ENCODE results near the gene PAX5.

GRCh38 chr9:36963346-36963745 is 70.7 kb downstream of the PAX5 start:
- TF ChIP-seq CTCF (IDR thresholded peaks at IDR 0.05; ENCODE audit: low read length) (no peak), EZH2 (optimal IDR thresholded peaks at IDR 0.05; ENCODE audit: low read depth, low read length) (no peak)
